PC-3 (cell line): Measurements from ENCODE around the gene TOP3A.

Experiments
- EZH2 ChIP-seq: fragments of 300-600 bp; sonication (generic); IDR thresholded peaks from one replicate; pipeline ENCODE4 v1.6.1; 2017; ENCODE audit warnings: antibody characterized with exemption, mild to moderate bottlenecking, low read length; ENCODE audit not compliant: unreplicated experiment
- EZH2phosphoT487 ChIP-seq: fragments of 300-600 bp; sonication (generic); IDR thresholded peaks from 2 replicates; pipeline ENCODE4 v1.6.1; 2018; ENCODE audit warnings: mild to moderate bottlenecking, antibody characterized with exemption, low read length, borderline replicate concordance
- TF ChIP-seq, protein P1 (sequence below): fragments of 300-600 bp; sonication (generic); conservative IDR thresholded peaks from 2 replicates; pipeline ENCODE4 v1.5.1; 2017; ENCODE audit warnings: antibody characterized with exemption, low read depth, mild to moderate bottlenecking, low read length

DNA sequence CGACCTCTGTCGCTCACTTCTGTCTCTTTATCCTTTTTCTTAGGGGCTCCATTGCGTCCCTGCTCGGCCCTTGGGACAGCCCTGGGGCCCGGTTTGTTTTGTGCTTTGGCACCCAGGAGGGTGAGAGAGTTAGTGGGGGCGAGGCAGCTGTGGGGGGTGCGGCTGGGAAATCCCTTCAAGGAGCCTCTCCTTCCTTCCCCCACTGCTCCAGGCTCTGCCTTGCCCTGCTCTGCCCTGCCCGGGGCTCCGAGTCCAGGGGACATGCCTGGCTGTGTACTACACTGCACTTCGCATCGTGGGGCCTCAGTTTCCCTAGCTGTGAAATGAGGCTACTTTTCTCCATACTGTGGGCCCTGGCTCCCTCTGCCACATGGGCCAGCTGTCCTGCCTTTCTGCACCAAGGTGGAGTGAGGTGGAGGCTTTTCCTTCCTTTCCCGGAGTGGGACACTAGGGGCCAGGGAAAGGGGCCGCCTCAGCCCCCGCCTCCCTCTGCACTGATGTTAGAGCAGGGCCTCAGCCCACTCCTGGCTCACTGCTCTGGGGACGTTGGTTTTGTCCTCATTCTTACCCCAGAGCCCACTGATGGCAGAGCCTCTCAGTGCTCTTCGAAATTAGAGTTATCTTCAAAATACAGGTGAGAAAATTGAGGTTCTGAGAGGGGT is 88.4 kb downstream of the TOP3A start:
- TF ChIP-seq, protein P1, sequence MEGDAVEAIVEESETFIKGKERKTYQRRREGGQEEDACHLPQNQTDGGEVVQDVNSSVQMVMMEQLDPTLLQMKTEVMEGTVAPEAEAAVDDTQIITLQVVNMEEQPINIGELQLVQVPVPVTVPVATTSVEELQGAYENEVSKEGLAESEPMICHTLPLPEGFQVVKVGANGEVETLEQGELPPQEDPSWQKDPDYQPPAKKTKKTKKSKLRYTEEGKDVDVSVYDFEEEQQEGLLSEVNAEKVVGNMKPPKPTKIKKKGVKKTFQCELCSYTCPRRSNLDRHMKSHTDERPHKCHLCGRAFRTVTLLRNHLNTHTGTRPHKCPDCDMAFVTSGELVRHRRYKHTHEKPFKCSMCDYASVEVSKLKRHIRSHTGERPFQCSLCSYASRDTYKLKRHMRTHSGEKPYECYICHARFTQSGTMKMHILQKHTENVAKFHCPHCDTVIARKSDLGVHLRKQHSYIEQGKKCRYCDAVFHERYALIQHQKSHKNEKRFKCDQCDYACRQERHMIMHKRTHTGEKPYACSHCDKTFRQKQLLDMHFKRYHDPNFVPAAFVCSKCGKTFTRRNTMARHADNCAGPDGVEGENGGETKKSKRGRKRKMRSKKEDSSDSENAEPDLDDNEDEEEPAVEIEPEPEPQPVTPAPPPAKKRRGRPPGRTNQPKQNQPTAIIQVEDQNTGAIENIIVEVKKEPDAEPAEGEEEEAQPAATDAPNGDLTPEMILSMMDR = no peak
- TF ChIP-seq EZH2 (no peak), EZH2phosphoT487 (no peak)
